ENCODE results near the gene SLC13A5.
"Not testable (repeated sequence)": the region's sequence is repeated elsewhere in the genome, so short reads cannot be mapped to it uniquely, and the experiment has no call there.

The SLC13A5 gene

DNA sequence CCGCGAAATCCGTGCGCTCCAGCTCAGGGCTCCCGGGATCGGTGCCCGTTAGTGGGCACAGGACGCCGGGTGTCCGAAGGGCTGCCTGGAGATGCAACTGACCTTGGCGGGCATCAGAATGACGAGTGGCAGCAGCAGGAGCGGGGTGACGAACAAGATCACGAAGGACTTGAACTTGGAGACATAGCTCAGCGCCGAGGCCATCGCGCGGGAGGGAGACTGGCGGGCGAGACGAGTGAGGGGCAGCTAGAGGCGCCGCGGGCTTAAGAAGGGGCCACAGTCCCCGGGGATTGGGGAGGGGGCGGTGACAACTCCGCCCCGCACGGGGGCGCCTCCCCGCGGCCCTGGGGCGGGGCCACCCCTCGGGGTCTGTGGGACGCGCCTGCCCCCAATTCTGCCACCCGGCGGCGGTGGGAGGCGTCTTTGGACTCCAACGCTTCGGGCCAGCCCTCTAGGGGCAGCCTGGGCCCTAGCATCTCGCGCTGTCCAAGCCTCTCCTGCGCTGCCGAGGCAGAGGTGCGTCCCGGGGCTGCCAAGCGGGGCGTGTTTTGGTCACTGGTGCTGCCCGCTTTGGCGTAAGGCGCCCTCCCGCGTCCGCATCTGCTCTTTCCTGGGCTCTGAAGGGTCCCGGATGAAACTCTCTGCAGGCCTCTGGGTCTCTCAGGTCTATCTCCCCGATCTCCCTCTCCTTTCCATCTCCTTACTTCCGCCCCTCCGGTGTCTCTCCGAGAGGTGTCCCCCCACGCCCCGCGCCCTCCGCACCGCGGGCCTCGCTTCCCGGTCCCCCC, at the start of gene SLC13A5:
Gene SLC13A5, minus strand, starts transcription at position 240 of the 788 bp plus-strand sequence. Its CDS starts 36 bp downstream, at position 204.
- no peak for FAIRE-seq

DNA sequence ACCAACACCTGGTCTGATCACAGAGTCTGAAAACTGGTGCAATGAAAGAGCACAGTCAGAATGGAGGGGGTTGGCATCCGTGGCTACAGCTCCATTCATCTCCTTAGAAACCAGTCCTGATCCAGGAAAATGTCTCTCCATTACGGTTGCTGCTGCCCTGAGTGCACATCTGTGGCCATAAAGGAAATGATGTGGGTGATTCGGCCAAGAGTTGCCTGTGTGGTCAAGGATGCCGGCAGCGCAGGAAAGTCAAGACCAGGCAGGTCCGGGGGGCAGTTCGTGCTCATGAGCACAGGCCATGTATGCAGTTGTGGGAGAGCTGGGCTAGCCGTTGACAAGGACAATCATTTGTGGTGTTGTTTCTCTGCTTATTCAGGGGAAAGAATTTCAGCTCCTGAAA, 48.6 kb upstream of the SLC13A5 start:
- no peak for FAIRE-seq

DNA sequence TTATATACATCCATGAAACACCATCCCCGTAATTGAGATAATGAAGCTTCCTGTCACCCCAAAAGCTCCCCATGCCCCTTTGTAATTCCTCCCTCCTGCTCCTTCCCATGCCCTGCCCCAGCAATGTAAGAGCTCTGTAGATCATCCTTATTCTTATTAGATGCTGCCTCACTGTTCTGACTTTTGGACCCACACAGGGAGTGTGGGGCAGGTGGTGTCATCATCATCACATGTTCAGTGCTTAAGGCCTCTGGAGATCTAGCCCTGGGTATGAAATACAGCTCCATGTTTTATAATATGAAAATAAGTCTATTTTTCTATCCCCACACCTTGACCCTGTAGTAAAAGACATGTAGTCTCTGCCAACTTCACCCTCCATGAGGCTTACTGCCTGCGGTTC, 44.6 kb upstream of the SLC13A5 start:
- FAIRE-seq, result no peak

GRCh38 chr17:6756425-6757031, 43.4 kb upstream of the SLC13A5 start:
- FAIRE-seq, result no peak

- FAIRE-seq, result no peak
Observed at GRCh38 chr17:6755731-6756184, 42.6 kb upstream of the SLC13A5 start, which contains the start of gene XAF1. Gene XAF1, plus strand, starts transcription at chr17:6756046. Its CDS starts 33 bp downstream, at chr17:6756079.

DNA sequence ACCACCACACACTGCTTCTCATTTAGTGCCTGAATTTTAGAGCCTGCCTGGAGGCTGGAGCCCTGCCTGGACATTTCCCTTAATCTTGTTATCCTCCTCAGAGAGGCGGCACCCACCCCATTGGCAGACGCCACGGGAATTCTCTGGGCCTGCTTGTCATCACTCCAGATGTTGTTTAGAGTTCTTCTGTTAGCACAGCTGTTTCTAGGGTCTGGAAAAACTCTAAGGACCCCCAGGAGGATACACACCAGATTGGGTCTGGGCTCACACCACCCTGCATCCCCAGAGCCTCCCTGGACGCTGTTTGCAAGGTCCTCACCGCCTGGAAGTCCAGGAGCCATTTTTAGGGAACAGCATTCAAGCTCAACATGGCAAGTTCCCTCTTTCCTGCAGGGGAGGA, 42.1 kb upstream of the SLC13A5 start:
- no peak for FAIRE-seq

DNA sequence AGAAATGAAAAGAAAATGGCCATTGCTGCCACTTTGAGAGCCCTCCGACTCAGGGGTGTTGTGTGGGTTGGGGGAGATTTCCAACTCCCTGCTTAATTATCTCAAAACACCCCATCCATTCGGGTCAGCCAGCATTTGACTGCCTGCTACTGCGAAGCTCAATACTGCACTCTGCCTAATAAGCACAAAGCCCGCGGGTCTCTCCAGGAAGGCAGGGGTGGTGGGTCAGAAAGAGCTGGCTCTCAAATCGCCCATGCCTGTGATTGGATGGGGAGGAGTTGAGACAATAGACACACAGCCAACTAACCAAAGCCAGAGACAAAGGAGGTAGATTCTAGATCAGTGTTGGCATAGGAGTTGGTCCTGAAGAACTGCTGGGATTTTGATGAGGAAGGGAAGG, 40.4 kb upstream of the SLC13A5 start:
- FAIRE-seq, result no peak

DNA sequence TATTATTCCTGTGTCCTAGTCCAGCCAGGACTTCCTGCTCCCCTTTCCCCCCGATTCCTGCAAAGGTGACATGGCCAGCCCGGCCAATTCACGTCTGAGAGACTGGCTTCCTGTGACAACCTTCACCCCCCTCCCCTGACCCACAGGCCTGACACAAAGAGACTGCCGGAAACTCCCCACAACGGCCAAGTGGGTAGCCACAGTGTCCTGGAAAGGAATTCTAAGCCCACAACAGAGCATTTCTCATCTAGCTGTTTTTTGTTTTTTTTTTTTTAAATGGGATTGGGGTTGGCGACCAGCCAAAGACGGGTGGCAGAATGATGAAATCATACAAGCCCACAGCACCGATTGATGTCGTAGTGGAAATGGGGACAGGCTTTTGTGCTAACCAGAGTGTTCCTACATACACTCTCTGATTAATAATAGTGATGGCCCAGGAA, 39.9 kb upstream of the SLC13A5 start:
- FAIRE-seq, result peak; percentile 37

DNA sequence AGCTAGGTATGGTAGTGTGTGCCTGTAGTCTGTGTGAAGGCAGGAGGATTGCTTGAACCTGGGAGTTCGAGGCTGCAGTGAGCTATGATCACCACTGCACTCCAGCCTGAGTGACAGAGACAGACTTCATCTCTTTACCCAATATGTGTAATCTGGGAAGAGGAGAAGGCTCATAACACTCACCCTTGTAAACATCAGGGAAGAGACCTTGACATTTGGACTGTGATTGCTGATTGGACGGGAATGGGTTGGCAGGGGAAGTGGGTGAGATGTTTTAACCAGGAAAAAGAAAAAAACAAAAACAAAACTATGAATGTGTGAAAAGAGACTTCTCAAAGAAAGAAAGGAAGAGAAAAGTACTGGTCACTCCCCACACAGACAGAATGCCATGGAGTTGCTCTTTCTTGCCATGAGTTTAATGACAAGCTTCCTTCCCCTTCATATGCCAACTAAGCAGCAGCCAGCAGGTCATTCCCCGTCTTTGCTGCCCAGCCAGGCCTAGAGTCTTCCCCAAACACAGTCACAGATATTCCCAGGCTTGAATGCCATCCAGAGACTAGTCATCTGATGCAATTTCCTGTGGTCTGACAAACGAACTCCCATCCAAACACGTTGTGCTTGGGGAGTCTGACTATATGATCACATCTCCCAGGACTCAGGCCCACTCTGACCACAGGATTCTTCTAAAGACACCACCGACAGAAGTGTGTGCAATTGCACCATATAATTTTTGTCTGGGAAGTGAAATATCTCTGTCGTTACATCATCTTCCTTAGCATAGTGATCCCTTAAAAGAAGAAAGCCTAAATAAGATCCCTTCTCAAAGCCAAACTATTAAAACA, 39.1 kb upstream of the SLC13A5 start:
- no peak for FAIRE-seq

DNA sequence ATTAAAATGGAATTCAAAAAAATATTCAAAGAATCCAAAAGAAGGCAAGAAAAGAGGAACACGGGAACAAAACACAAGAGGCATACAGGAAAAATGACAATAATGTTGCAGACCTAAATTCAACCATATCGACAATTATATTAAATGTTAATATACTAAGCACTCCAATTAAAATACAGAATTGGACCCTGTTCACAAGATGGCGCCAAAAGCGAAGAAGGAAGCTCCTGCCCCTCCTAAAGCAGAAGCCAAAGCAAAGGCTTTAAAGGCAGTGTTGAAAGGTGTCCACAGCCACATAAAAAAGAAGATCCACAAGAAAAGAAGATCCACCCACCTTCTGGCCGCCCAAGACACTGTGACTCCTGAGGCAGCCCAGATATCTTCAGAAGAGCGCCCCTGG, 36.4 kb upstream of the SLC13A5 start:
- FAIRE-seq, result no peak

DNA sequence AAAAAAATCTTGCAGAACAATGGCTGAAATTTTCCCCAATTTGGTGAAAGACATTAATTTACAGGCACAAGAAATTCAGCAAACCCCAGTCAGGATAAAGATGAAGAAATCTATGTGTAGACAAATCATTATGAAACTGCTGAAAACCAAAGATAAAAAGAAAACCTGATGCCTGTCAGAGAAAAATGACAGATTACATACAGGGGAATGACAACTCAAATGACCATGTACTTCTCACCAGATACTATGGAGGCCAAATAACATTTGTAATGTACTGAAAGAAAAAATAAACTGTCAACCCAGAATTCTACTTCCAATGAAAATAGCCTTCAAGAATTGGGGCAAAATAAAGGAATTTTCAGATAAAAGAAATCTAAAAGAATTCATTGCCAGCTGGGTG, 35.4 kb upstream of the SLC13A5 start:
- no peak for FAIRE-seq

- not testable (repeated sequence) for FAIRE-seq
Observed at GRCh38 chr17:6746665-6747064, 33.5 kb upstream of the SLC13A5 start.

GRCh38 chr17:6729531-6729930, 16.4 kb upstream of the SLC13A5 start:
- FAIRE-seq, result no peak

DNA sequence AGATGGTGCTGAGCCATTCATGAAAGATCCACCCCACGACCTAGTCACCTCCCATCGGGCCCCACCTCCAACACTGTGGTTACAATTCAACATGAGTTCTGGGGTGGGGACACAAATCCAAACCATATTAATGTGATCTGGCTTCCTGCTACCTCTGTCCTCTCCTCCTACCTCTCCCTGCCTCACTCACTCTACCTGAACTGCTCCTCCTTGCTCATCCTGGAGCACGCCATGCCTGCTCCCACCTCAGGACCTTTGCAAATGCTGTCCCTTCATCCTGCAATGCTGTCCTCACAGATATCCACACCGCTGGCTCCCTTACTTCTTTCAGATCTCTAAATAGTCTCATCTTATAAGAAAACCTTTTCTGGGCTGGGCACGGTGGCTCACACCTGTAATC, 10.8 kb upstream of the SLC13A5 start:
- no peak for FAIRE-seq

DNA sequence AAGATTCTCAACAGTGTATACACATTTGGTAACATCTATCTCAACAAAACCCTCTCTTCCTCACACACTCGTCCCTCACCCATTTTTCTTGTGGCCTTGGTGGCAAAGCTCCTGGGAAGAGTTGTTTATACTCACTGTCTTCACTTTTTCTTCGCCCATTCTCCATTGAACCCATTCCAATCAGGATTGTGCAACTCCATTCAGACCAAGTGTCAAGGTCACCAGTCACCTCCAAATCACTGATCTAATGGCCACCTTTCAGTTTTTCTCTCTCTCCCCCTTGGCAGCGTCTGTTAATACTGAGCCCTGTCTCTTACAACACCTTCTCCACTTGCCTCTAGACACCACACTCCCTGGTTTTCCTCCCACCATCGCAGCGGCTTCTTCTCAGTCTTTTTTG, 8.6 kb upstream of the SLC13A5 start:
- no peak for FAIRE-seq

- FAIRE-seq, result no peak
Observed at GRCh38 chr17:6716736-6717135, 3.6 kb upstream of the SLC13A5 start.

DNA sequence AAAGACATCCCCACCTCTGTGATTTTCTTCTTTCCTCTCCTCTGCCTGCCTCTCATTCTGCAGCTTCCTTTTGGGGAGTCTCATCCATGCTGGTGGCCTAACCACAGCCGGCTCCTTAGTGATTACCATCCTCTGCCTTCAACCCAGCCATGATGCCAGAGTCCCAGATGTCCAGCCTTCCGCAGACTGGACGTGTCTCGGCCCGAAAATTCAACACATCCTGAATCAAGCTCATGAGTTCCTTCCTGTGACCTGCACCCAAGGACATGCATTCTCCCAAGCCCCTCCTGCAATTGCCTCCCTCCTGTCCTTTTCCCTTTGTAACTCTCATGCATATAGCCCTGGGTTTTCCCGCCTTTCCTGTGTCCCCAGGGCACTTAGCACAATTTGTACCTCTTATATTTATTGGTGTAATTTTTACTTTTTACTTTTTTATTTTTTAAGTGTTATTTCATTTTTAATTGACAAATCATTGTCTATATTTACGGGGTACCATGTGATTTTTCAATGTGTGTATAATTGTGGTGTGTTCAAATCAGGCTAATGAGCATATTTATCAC, 1.2 kb upstream of the SLC13A5 start:
- FAIRE-seq, result no peak

DNA sequence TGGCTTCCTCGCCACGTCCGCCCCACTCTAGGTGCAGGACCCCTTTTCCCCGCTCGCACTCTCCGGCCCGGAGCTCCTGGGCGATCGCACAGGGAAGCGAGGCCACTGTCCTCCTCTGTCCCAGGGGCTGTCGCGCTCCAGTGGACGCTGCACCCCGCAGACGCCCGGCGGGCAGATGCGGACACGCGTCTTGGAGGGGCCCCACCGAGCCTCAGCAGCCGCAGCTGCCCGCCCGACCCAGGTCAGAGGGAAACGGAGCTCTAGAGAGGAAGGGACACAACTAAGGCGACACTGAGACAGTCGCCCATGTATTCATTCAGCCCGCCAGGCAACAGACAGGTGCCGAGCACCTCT, 726 bp upstream of the SLC13A5 start:
- no peak for FAIRE-seq

- FAIRE-seq, result no peak
Observed at GRCh38 chr17:6712854-6713129, 377 bp downstream of the SLC13A5 start.

DNA sequence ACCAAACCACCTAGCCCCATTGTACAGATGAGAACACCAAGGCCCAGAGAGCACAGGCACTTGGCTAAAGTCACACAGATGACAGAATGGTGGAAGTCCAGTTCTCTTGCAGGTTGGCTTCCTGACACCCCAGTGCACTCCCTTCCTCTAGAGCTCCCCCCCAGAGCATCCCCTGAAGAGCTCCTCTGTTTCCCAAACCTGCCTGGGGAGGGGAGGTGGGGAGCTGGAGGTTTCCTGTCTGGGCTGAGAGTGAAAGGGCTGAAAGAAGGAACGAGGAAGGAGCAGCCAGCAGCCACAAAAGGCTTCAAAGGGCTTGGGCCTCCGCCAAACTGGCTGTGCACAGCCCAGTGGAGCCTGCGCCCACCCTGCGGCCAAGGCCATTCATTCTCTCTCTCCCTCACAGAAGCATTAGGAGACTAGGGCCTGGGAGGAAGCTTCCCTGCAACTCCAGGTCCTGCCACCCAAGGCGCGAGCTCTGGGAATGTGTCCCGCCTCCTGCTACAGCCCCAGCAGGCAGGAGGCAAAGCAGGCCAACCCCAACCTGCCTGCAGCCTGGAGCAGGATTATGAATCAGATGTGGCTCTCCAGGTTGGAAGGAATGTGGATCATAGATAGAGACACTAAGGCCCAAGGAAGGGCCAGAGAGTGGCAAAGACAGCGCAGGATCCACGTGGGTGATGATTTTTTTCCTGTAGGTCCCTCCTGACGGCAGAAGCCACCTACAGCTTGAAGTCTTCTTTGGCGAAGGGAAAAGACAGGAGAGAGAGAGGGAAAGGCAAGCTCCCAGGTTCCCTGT, 913 bp downstream of the SLC13A5 start:
- no peak for FAIRE-seq

DNA sequence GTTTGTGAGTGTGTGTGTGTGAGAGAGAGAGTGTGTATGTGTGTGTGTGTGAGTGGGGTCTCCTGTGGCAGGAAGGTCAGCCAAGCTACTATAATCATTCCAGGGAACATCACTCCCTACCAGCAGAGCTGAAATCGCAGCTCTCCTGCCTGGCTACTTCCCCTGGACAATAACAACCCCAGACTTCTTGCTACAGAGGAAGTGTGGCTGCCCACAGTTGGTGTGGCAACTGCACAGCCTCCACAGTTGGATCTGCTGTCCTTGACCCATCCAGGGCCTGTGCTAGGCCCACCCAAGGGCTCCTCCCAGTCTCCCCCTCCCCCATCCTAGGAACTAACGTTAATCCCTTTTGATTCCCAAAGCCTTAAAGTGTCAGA, 1.5 kb downstream of the SLC13A5 start:
- no peak for FAIRE-seq

DNA sequence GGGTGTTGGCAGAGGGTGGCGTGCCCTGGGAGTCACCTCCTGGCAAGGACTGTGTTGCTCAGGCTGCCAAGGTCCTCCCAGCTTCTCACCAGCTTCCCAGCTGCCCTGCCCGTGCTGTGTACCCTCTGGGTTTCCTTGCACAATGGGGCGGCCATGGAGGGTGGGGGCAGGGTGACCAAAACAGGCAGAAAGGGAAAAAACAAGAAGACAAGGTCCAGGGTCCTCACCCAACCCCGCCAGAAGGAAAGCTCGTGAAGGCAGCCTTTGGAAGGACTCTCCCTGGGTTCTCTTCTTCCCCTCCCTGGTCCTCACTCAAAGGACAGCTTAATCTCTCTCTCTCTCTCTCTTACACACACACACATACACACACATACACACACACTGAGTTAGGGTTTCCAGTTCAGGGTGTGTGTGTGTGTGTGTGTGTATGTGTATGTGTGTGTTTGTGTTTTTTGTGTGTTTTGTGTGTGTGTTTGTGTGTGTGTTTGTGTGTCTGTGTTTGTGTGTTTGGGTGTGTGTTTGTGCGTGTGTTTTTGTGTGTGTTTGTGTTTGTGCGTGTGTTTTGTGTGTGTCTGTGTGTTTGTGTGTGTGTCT, 2.0 kb downstream of the SLC13A5 start:
- FAIRE-seq, result no peak
